Glutamatergic neuron (in vitro differentiated cells): ENCODE results near the gene JAZF1. TPM values are rescaled to one million over a fixed set of nuclear protein-coding genes. Genes with fewer than 3 reads are reported as not detected.

Source experiments
- DNase-seq: peaks from one replicate; pipeline ENCODE4 v3.0.0; 2022
- H3K27ac Mint-ChIP-seq: one replicate; pipeline ENCODE4 v1.8.0; 2020; ENCODE audit warnings: mild to moderate bottlenecking, mixed read lengths, inconsistent platforms; ENCODE audit not compliant: unreplicated experiment
- H3K27me3 Mint-ChIP-seq: one replicate; pipeline ENCODE4 v1.8.0; 2020; ENCODE audit warnings: mild to moderate bottlenecking, moderate library complexity, mixed read lengths, inconsistent platforms; ENCODE audit not compliant: unreplicated experiment
- H3K36me3 Mint-ChIP-seq: one replicate; pipeline ENCODE4 v1.8.0; 2020; ENCODE audit warnings: mild to moderate bottlenecking, mixed read lengths, inconsistent platforms; ENCODE audit not compliant: unreplicated experiment
- H3K4me1 Mint-ChIP-seq: one replicate; pipeline ENCODE4 v1.8.0; 2020; ENCODE audit warnings: mild to moderate bottlenecking, low read depth, mixed read lengths, inconsistent platforms; ENCODE audit not compliant: unreplicated experiment
- H3K4me3 Mint-ChIP-seq: one replicate; pipeline ENCODE4 v1.8.0; 2020; ENCODE audit warnings: mild to moderate bottlenecking, mixed read lengths, inconsistent platforms; ENCODE audit not compliant: unreplicated experiment
- H3K9me3 Mint-ChIP-seq: one replicate; pipeline ENCODE4 v1.8.0; 2020; ENCODE audit warnings: mild to moderate bottlenecking, moderate library complexity, mixed read lengths, inconsistent platforms; ENCODE audit not compliant: unreplicated experiment
- CTCF ChIP-seq: fragments of 200-600 bp; sonication (generic); IDR thresholded peaks from one replicate; pipeline ENCODE4 v1.5.0; 2021; ENCODE audit not compliant: partially characterized antibody, unreplicated experiment
- total RNA-seq: library from RNA; stranded (reverse); fragmentation: NEBNext Ultra II Directional; extraction: Animal tissue kit (Norgen Biotek cat#: 25700); gene quantifications from one replicate; pipeline ENCODE4 v1.2.1, GENCODE V29; 2021; ENCODE audit not compliant: unreplicated experiment

Gene JAZF1
- total RNA-seq, 1 donor from 2014 or later, result 14.1 TPM

GRCh38 chr7:27868131-27868550 is 312.5 kb downstream of the JAZF1 start:
- Mint-ChIP-seq H3K4me3 (no peak overlapping the region), H3K4me1 (peaks cover 12% of the 10 kb centered on the region), H3K27ac (peak overlapping the region; percentile 29), H3K27me3 (peaks cover 5% of the 10 kb centered on the region), H3K36me3 (no peaks in the 10 kb centered on the region), H3K9me3 (no peaks in the 10 kb centered on the region)
- DNase-seq, result peak; percentile 26
- no peak for TF ChIP-seq CTCF

GRCh38 chr7:27866828-27867672 is 313.5 kb downstream of the JAZF1 start:
- no peak for TF ChIP-seq CTCF
- no peaks in the 10 kb centered on the region for H3K36me3 Mint-ChIP-seq
- no peaks in the 10 kb centered on the region for H3K9me3 Mint-ChIP-seq
- no peak overlapping the region for H3K27ac Mint-ChIP-seq
- H3K4me1 Mint-ChIP-seq, result peaks cover 9% of the 10 kb centered on the region
- H3K27me3 Mint-ChIP-seq, result peaks cover 5% of the 10 kb centered on the region
- H3K4me3 Mint-ChIP-seq, result no peak overlapping the region
- DNase-seq, result no peak

- DNase-seq, result no peak
- Mint-ChIP-seq H3K27me3 (peaks cover 5% of the 10 kb centered on the region), H3K36me3 (no peaks in the 10 kb centered on the region), H3K4me1 (peaks cover 9% of the 10 kb centered on the region), H3K4me3 (no peak overlapping the region), H3K27ac (no peak overlapping the region), H3K9me3 (no peaks in the 10 kb centered on the region)
- TF ChIP-seq CTCF, result no peak
These were observed 314.3 kb downstream of the JAZF1 start for GRCh38 chr7:27866256-27866655.

DNA sequence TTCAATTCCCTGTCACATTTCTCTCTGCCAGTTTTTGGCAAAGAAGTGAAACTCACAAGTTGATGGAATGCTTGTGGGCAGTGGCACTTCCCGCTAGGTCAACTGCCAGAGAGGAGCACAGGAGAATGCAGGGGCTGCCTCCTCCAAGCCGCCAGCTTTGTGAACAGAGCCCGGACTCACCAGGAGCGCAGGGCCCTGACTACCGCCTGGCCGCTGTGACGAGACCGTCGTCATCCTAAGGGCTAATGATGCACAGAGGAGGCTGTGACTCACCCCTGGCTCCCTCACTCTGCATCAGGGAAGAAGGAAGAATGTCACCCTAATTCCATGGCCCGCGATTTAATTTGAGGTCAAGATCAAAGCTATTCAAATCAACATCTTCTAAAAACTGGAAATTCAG is 316.7 kb downstream of the JAZF1 start:
- no peak overlapping the region for H3K27ac Mint-ChIP-seq
- H3K27me3 Mint-ChIP-seq, result peaks cover 8% of the 10 kb centered on the region
- no peak for TF ChIP-seq CTCF
- no peak for DNase-seq
- H3K9me3 Mint-ChIP-seq, result no peaks in the 10 kb centered on the region
- no peaks in the 10 kb centered on the region for H3K36me3 Mint-ChIP-seq
- H3K4me3 Mint-ChIP-seq, result no peak overlapping the region
- H3K4me1 Mint-ChIP-seq, result peaks cover 9% of the 10 kb centered on the region

- no peaks in the 10 kb centered on the region for H3K36me3 Mint-ChIP-seq
- H3K4me3 Mint-ChIP-seq, result no peak overlapping the region
- no peak for DNase-seq
- no peak overlapping the region for H3K27ac Mint-ChIP-seq
- H3K27me3 Mint-ChIP-seq, result peaks cover 3% of the 10 kb centered on the region
- no peak for TF ChIP-seq CTCF
- H3K9me3 Mint-ChIP-seq, result no peaks in the 10 kb centered on the region
- peaks cover 4% of the 10 kb centered on the region for H3K4me1 Mint-ChIP-seq
These were observed 318.8 kb downstream of the JAZF1 start for GRCh38 chr7:27861747-27862146.
